ENCODE data around the gene GNGT2. TPM values are rescaled to one million over a fixed set of nuclear protein-coding genes. Genes with fewer than 3 reads are reported as not detected.

Gene GNGT2
- total RNA-seq, 4 donors from 2014 or later: 1.2 TPM; not detected in 2

DNA sequence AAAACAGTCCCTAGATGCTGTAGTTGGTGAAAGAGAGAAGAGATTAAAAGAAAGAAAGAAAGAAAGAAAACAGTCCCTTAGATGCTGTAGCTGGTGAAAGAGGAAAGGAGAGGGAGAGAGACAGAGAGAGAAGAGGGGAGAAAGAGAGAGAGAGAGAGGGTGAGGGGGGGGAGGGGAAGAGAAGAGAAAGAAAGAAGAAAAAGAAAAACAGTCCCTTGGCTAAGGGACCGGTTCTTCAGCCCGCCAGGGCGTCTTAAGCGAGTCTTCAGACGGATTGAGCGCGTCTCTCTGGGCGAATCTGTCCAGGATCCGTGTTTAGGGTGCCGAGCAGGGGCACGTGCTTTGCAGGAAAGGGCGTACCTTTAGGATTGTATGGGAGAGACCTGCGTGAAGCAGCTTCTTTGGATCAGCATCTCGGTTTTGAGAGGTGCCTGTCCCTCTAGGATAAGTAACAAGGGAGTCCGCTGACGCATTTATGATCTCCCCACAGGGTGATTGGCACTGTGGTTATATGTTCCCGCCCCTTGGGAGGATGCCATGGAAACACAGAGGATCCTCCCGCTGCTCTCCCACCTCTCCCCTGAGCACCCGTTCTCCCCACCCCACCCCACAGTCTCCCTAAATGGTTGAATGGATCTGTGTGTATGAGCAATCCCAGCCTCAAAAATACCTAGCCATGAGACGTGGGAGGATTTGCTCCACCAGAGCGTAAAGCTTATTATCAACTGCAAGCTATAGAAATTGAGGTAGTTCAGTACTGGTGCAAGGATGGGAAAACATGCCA lies 16.7 kb downstream of the GNGT2 start:
- 4 to 5% methylated on average over 15 to 18 of the region's 21 CpGs for WGBS, 2 donors (ENCODE audit: low coverage in 1 of 2)
- ATAC-seq: no peak

DNA sequence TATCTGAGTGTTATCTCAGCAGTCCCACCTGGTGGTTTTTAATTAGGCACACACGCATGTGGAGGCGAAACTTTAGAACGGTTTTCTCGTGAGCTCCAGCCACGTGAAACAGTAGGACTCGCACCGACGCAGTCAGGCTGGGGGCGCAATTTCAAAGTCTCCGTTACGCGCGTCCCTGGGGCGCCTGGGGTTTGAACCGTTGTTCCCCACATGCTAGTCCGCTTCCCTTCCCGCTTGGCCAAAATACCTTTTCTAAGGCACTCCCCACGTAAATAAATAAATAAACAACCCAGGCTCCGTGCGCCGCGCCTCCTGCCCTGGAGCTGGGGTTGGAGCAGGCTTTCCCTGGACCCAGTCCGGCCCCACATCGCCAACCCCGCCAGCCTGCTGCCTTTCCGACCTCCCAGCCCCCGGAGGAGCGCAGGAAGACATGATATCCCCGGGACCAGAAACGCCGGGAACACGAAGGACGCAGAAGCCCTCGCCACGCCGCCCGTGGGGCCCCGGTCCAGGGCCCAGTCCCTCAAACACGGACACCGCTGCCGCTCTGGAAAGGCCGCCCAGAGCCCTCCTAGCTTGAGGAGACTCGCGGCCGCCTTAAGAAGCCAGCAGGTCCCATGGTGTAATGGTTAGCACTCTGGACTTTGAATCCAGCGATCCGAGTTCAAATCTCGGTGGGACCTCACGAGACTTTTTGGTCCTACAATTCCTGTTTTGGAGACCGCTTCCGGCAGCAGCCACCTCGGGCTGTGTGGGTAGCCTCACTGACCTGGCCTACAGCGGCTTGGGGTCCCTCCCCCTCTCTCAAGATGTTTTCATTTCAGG lies 18.2 kb downstream of the GNGT2 start:
- peak overlapping the region; percentile 94 to 97 (median 96) for H3K27ac ChIP-seq
- no peaks in the 10 kb centered on the region for H3K9me3 ChIP-seq
- ATAC-seq: peak; percentile 89
- 0% methylated on average over 18 of the region's 53 CpGs; no CpG with 5 or more reads in 1 of the 2 donors for WGBS, 2 donors (ENCODE audit: low coverage in 1 of 2)
- no peaks in the 10 kb centered on the region for H3K27me3 ChIP-seq
- H3K4me3 ChIP-seq: peak overlapping the region; percentile 65 to 95
- no peaks in the 10 kb centered on the region for H3K36me3 ChIP-seq
- TF ChIP-seq POLR2A (IDR thresholded peaks at IDR 0.05) (peak in 1 of 2 donors; percentile 49), POLR2AphosphoS5 (IDR thresholded peaks at IDR 0.05) (peak; percentile 66), EP300 (IDR thresholded peaks at IDR 0.05) (no peak)
- TF ChIP-seq, protein P1, sequence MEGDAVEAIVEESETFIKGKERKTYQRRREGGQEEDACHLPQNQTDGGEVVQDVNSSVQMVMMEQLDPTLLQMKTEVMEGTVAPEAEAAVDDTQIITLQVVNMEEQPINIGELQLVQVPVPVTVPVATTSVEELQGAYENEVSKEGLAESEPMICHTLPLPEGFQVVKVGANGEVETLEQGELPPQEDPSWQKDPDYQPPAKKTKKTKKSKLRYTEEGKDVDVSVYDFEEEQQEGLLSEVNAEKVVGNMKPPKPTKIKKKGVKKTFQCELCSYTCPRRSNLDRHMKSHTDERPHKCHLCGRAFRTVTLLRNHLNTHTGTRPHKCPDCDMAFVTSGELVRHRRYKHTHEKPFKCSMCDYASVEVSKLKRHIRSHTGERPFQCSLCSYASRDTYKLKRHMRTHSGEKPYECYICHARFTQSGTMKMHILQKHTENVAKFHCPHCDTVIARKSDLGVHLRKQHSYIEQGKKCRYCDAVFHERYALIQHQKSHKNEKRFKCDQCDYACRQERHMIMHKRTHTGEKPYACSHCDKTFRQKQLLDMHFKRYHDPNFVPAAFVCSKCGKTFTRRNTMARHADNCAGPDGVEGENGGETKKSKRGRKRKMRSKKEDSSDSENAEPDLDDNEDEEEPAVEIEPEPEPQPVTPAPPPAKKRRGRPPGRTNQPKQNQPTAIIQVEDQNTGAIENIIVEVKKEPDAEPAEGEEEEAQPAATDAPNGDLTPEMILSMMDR (IDR thresholded peaks at IDR 0.05): peak in 3 of 4 experiments; percentile 18 to 58 (median 38)
- peaks cover 0 to 22% (median 0%) of the 10 kb centered on the region in 3 donors for H3K4me1 ChIP-seq

More for the DNA sequence above, 16.7 kb downstream of the GNGT2 start:
- no peaks in the 10 kb centered on the region for H3K36me3 ChIP-seq
- H3K4me3 ChIP-seq: peak overlapping the region; percentile 65 to 95
- H3K4me1 ChIP-seq: peaks cover 0 to 22% (median 0%) of the 10 kb centered on the region in 3 donors
- H3K27ac ChIP-seq: peak overlapping the region; percentile 73 to 97 (median 95)
- H3K9me3 ChIP-seq: no peaks in the 10 kb centered on the region
- H3K27me3 ChIP-seq: no peaks in the 10 kb centered on the region
- TF ChIP-seq, protein P1 (IDR thresholded peaks at IDR 0.05): no peak
- no peak for TF ChIP-seq POLR2A (IDR thresholded peaks at IDR 0.05)
- TF ChIP-seq EP300 (IDR thresholded peaks at IDR 0.05): no peak
- no peak for TF ChIP-seq POLR2AphosphoS5 (IDR thresholded peaks at IDR 0.05)

DNA sequence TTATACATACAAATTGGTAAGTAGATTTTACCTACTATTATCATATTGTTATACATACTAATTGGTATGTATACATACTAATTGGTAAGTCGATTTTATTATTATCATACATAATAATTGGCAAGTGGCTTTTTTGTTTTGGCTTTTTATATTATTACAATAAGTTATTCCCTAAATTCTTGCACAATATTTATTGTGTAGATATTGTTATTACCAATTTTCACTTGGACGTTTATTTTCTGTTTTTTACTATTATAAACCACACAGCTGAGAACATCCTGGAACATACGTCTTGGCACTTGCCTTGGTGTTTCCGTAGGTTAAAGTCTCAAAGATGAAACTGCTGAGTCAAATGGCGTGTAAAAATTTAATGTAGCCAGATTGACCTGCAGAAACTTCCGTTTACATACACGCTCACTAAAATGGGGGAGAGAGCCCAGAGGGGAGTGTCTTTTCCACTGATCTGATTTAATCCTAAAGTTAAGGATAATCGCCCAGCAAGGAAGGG lies 18.9 kb downstream of the GNGT2 start:
- 3 to 6% methylated on average over 7 to 8 of the region's 8 CpGs for WGBS, 2 donors (ENCODE audit: low coverage in 1 of 2)

DNA sequence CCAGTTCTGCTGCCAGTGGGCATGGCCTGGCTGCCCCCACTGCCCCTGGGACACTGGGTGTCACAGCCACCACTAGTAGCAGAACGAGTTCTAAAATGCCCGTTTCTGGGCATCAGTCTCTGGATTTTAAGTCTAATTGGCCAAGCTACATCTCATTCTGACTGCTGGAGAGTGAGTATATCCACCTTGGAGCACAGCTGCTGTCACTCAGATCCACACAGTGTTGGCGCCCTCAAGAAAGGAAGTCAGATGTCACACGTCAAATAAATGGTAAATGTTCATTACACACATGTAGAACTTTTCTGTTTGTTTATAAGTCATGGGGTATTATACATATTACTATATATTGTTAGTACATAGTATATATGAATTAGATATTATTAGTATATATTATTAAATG lies 19.4 kb downstream of the GNGT2 start:
- peaks cover 0 to 22% (median 0%) of the 10 kb centered on the region in 3 donors for H3K4me1 ChIP-seq
- no peaks in the 10 kb centered on the region for H3K36me3 ChIP-seq
- WGBS, 2 donors (ENCODE audit: low coverage in 1 of 2): 6 to 42% methylated on average over 2 to 4 of the region's 4 CpGs
- no peaks in the 10 kb centered on the region for H3K27me3 ChIP-seq
- ATAC-seq: no peak
- H3K4me3 ChIP-seq: no peak overlapping the region
- H3K27ac ChIP-seq: no peak overlapping the region
- TF ChIP-seq, protein P1 (IDR thresholded peaks at IDR 0.05): no peak
- TF ChIP-seq POLR2A (IDR thresholded peaks at IDR 0.05): no peak
- TF ChIP-seq EP300 (IDR thresholded peaks at IDR 0.05): no peak
- no peak for TF ChIP-seq POLR2AphosphoS5 (IDR thresholded peaks at IDR 0.05)
- no peaks in the 10 kb centered on the region for H3K9me3 ChIP-seq

More for the DNA sequence above, 18.9 kb downstream of the GNGT2 start:
- peak overlapping the region; percentile 65 to 95 for H3K4me3 ChIP-seq
- H3K27ac ChIP-seq: peak overlapping the region; percentile 94 to 97 (median 96)
- no peaks in the 10 kb centered on the region for H3K27me3 ChIP-seq
- H3K4me1 ChIP-seq: peaks cover 0 to 22% (median 0%) of the 10 kb centered on the region in 3 donors
- no peak for TF ChIP-seq EP300 (IDR thresholded peaks at IDR 0.05)
- TF ChIP-seq, protein P1 (IDR thresholded peaks at IDR 0.05): no peak
- no peak for TF ChIP-seq POLR2A (IDR thresholded peaks at IDR 0.05)
- no peak for TF ChIP-seq POLR2AphosphoS5 (IDR thresholded peaks at IDR 0.05)
- no peaks in the 10 kb centered on the region for H3K9me3 ChIP-seq
- ATAC-seq: no peak
- no peaks in the 10 kb centered on the region for H3K36me3 ChIP-seq

Measured in gastroesophageal sphincter (tissue), 4 donors.